Keratinocyte (primary cell): ENCODE data around the gene DPYD. TPM values are rescaled to one million over a fixed set of nuclear protein-coding genes. Genes with fewer than 3 reads are reported as not detected.

ENCODE experiments used
- DNase-seq: peaks from one replicate; pipeline ENCODE4 v3.0.0-alpha.2; 2011; ENCODE audit warnings: low read depth, missing footprints, low spot score
- FAIRE-seq: peaks from 2 replicates; lab custom pipeline; 2011; peaks lifted over from hg19 to GRCh38; lab: Jason Lieb, UNC
- H2AFZ ChIP-seq: 2 replicates; pipeline ENCODE4 v1.6.0; 2012; ENCODE audit warnings: low read length, control low read depth, inconsistent platforms; ENCODE audit not compliant: control insufficient read depth
- H3K27ac ChIP-seq: 2 replicates; pipeline ENCODE4 v1.5.1; 2011; ENCODE audit warnings: low read length; ENCODE audit not compliant: control insufficient read depth, insufficient read depth
- H3K27me3 ChIP-seq: 3 replicates; pipeline ENCODE4 v1.6.0; 2011; ENCODE audit warnings: low read length; ENCODE audit not compliant: control insufficient read depth, insufficient read depth; ENCODE audit errors: extremely low read depth
- H3K36me3 ChIP-seq, 2 experiments: 2 replicates in 1 of 2; 3 replicates in 1 of 2; pipeline ENCODE4 v1.5.1; 2011; ENCODE audit warnings: low read length in 2 of 2, mild to moderate bottlenecking in 1 of 2; ENCODE audit not compliant: control insufficient read depth in 2 of 2, insufficient read depth in 2 of 2; ENCODE audit errors: extremely low read depth in 1 of 2
- H3K4me1 ChIP-seq: 3 replicates; pipeline ENCODE4 v1.5.1; 2011; ENCODE audit warnings: low read length; ENCODE audit not compliant: control insufficient read depth, insufficient read depth; ENCODE audit errors: extremely low read depth
- H3K4me2 ChIP-seq: 3 replicates; pipeline ENCODE4 v1.6.0; 2011; ENCODE audit warnings: low read depth, low read length; ENCODE audit not compliant: control insufficient read depth, insufficient read depth; ENCODE audit errors: extremely low read depth
- H3K4me3 ChIP-seq, 3 experiments: fragments of 200-600 bp in 1 of 3; sonication (generic) in 1 of 3; 2 replicates in 2 of 3; 3 replicates in 1 of 3; pipeline ENCODE4 v1.5.1; 2011 to 2016; ENCODE audit warnings: low read length in 3 of 3, mild to moderate bottlenecking in 3 of 3, control low read depth in 2 of 3, inconsistent platforms in 1 of 3, low read depth in 1 of 3, mixed read lengths in 1 of 3, mixed run types in 1 of 3, moderate library complexity in 1 of 3; ENCODE audit not compliant: control insufficient read depth in 2 of 3, insufficient read depth in 2 of 3; ENCODE audit errors: extremely low read depth in 1 of 3
- H3K79me2 ChIP-seq: 2 replicates; pipeline ENCODE4 v1.6.0; 2012; ENCODE audit warnings: low read length; ENCODE audit not compliant: control insufficient read depth, insufficient read depth
- H3K9ac ChIP-seq: 3 replicates; pipeline ENCODE4 v1.6.0; 2011; ENCODE audit warnings: low read length; ENCODE audit not compliant: control insufficient read depth, insufficient read depth; ENCODE audit errors: extremely low read depth
- H3K9me1 ChIP-seq: 3 replicates; pipeline ENCODE4 v1.6.0; 2011; ENCODE audit warnings: low read length; ENCODE audit not compliant: control insufficient read depth, insufficient read depth; ENCODE audit errors: extremely low read depth
- H3K9me3 ChIP-seq: 2 replicates; pipeline ENCODE4 v1.5.1; 2012; ENCODE audit warnings: low read depth, low read length; ENCODE audit not compliant: control insufficient read depth
- H4K20me1 ChIP-seq: 3 replicates; pipeline ENCODE4 v1.6.0; 2011; ENCODE audit warnings: low read length; ENCODE audit not compliant: control insufficient read depth, insufficient read depth; ENCODE audit errors: extremely low read depth
- CTCF ChIP-seq, 3 experiments: IDR thresholded peaks in 1 of 3; conservative IDR thresholded peaks in 1 of 3; optimal IDR thresholded peaks in 1 of 3; 2 replicates in 2 of 3; 3 replicates in 1 of 3; pipeline versions ENCODE3 to v1.5.1; 2011; ENCODE audit warnings: low read length in 3 of 3, mild to moderate bottlenecking in 3 of 3, moderate library complexity in 2 of 3, control low read depth in 1 of 3, inconsistent platforms in 1 of 3; ENCODE audit not compliant: insufficient read depth in 2 of 3; ENCODE audit errors: extremely low read depth in 1 of 3
- EZH2 ChIP-seq: IDR thresholded peaks from one replicate; pipeline ENCODE4 v1.6.1; 2012; ENCODE audit warnings: inconsistent platforms, mild to moderate bottlenecking, low read length, moderate library complexity
- dilution Hi-C: fragments of 300-500 bp; cut with MboI; formaldehyde crosslinking; loops from one replicate; pipeline ENCODE4 v1.7.0; 2020; ENCODE audit warnings: low sequenced_read_pairs; ENCODE audit not compliant: extremely low pct_ligation_motif_present
- polyA plus RNA-seq, 5 experiments: library from polyadenylated mRNA; depleted of rRNA in 3 of 5; stranded (reverse) in 3 of 5; stranded (forward) in 1 of 5; unstranded in 1 of 5; fragments of >200 nt; gene quantifications; 1 replicate in 1 of 5; 2 replicates in 3 of 5; 3 replicates in 1 of 5; pipeline versions ENCODE4 v1.2.1 to v1.2.3, GENCODE V29; 2011 to 2012; ENCODE audit warnings: missing spikeins in 2 of 5, low read depth in 1 of 5, low replicate concordance in 1 of 5

DPYD gene
- polyA plus RNA-seq, 1 donor (not counting 4 experiments of a cell fraction or from before 2014, with no cell fraction given), result 1.9 TPM

- dilution Hi-C loops, result no loop called here
- Histone ChIP-seq H4K20me1 (no peaks in the 10 kb centered on the region), H3K9ac (no peak overlapping the region), H2AFZ (no peak overlapping the region), H3K4me2 (no peak overlapping the region), H3K79me2 (no peaks in the 10 kb centered on the region), H3K27ac (no peak overlapping the region), H3K9me3 (no peaks in the 10 kb centered on the region), H3K9me1 (no peaks in the 10 kb centered on the region), H3K27me3 (no peaks in the 10 kb centered on the region), H3K36me3 (no peaks in the 10 kb centered on the region), H3K4me3 (no peak overlapping the region), H3K4me1 (peaks cover 3% of the 10 kb centered on the region)
- FAIRE-seq (no peak), DNase-seq (no peak)
- TF ChIP-seq EZH2 (no peak), CTCF (optimal IDR thresholded peaks at IDR 0.05 in 1 of 3, IDR thresholded peaks at IDR 0.05 in 1 of 3, conservative IDR thresholded peaks at IDR 0.05 in 1 of 3; ENCODE audit: extremely low read depth in 1 of 3, insufficient read depth in 2 of 3, low read length in 3 of 3) (no peak)
Measured at GRCh38 chr1:97806996-97807520, 113.8 kb downstream of the DPYD start.

- H3K9me1 ChIP-seq, result no peaks in the 10 kb centered on the region
- H2AFZ ChIP-seq, result no peak overlapping the region
- no peak overlapping the region for H3K9ac ChIP-seq
- H3K27me3 ChIP-seq, result no peaks in the 10 kb centered on the region
- no peak for FAIRE-seq
- dilution Hi-C loops, result no loop called here
- no peak for DNase-seq
- no peaks in the 10 kb centered on the region for H4K20me1 ChIP-seq
- no peak overlapping the region for H3K4me3 ChIP-seq
- H3K4me2 ChIP-seq, result no peak overlapping the region
- peaks cover 3% of the 10 kb centered on the region for H3K4me1 ChIP-seq
- H3K79me2 ChIP-seq, result no peaks in the 10 kb centered on the region
- TF ChIP-seq EZH2 (no peak), CTCF (optimal IDR thresholded peaks at IDR 0.05 in 1 of 3, IDR thresholded peaks at IDR 0.05 in 1 of 3, conservative IDR thresholded peaks at IDR 0.05 in 1 of 3; ENCODE audit: extremely low read depth in 1 of 3, insufficient read depth in 2 of 3, low read length in 3 of 3) (no peak)
- no peaks in the 10 kb centered on the region for H3K36me3 ChIP-seq
- H3K9me3 ChIP-seq, result no peaks in the 10 kb centered on the region
- H3K27ac ChIP-seq, result no peak overlapping the region
Measured at GRCh38 chr1:97806326-97806725, 114.5 kb downstream of the DPYD start.
